ENCODE data around the gene STPG2.

DNA sequence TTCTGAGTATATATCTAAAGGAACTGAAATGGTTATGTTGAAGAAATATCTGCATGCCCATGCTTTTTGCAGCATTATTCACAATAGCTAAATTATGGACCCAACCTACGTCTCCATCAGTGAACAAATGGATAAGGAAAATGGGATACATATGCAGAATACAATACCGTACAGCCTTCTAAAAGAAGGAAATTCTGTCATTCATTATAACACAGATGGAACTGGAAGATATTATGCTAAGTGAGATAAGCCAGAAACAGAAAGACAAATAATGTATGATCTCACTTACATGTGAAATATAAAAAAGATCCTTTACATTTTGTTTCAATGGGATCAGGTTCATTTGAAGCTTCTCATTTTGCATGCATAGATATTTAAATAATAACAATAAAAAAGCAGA, 263.3 kb downstream of the STPG2 start:
- TF ChIP-seq, protein P1, sequence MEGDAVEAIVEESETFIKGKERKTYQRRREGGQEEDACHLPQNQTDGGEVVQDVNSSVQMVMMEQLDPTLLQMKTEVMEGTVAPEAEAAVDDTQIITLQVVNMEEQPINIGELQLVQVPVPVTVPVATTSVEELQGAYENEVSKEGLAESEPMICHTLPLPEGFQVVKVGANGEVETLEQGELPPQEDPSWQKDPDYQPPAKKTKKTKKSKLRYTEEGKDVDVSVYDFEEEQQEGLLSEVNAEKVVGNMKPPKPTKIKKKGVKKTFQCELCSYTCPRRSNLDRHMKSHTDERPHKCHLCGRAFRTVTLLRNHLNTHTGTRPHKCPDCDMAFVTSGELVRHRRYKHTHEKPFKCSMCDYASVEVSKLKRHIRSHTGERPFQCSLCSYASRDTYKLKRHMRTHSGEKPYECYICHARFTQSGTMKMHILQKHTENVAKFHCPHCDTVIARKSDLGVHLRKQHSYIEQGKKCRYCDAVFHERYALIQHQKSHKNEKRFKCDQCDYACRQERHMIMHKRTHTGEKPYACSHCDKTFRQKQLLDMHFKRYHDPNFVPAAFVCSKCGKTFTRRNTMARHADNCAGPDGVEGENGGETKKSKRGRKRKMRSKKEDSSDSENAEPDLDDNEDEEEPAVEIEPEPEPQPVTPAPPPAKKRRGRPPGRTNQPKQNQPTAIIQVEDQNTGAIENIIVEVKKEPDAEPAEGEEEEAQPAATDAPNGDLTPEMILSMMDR (IDR thresholded peaks at IDR 0.05) = no peak
- no peak for TF ChIP-seq POLR2A (IDR thresholded peaks at IDR 0.05)
